Neural cell (in vitro differentiated cells): Measurements from ENCODE around the gene FLOT2. TPM values are rescaled to one million over a fixed set of nuclear protein-coding genes. Genes with fewer than 3 reads are reported as not detected.

Experiments used
- H2AFZ ChIP-seq: fragments of 200-600, 300-800 bp; sonication (generic), shearing (Covaris generic); 2 replicates; pipeline ENCODE4 v1.6.0; 2014; ENCODE audit warnings: low read depth, mild to moderate bottlenecking, antibody characterized with exemption, low read length, moderate library complexity
- H3F3A ChIP-seq: fragments of 200-600 bp; shearing (Covaris generic); 2 replicates; pipeline ENCODE4 v1.6.1; 2016; ENCODE audit warnings: mild to moderate bottlenecking, moderate library complexity, mixed read lengths, antibody characterized with exemption, low read length; ENCODE audit not compliant: insufficient read depth, poor library complexity, severe bottlenecking
- H3K27ac ChIP-seq: fragments of 200-600, 300-800 bp; sonication (generic), shearing (Covaris generic); 2 replicates; pipeline ENCODE4 v1.5.1; 2014; ENCODE audit warnings: mild to moderate bottlenecking, low read length, moderate library complexity
- H3K27me3 ChIP-seq: fragments of 300-800, 200-600 bp; sonication (generic), shearing (Covaris generic); 2 replicates; pipeline ENCODE4 v1.6.0; 2014; ENCODE audit warnings: mild to moderate bottlenecking, low read depth, low read length, moderate library complexity; ENCODE audit not compliant: insufficient read depth
- H3K36me3 ChIP-seq: fragments of 300-800, 200-600 bp; sonication (generic), shearing (Covaris generic); 2 replicates; pipeline ENCODE4 v1.5.1; 2014; ENCODE audit warnings: mild to moderate bottlenecking, antibody characterized with exemption, low read length, moderate library complexity; ENCODE audit not compliant: insufficient read depth
- H3K4me2 ChIP-seq: fragments of 300-800, 200-600 bp; sonication (generic), shearing (Covaris generic); 2 replicates; pipeline ENCODE4 v1.6.0; 2014; ENCODE audit warnings: mild to moderate bottlenecking, low read length
- H3K4me3 ChIP-seq: fragments of 300-800, 200-600 bp; sonication (generic), shearing (Covaris generic); 2 replicates; pipeline ENCODE4 v1.5.1; 2014; ENCODE audit warnings: mild to moderate bottlenecking, low read length, moderate library complexity
- H3K79me2 ChIP-seq: fragments of 200-600 bp; shearing (Covaris generic); replicated peaks from 2 replicates; pipeline ENCODE4 v1.6.0; 2014; ENCODE audit warnings: mild to moderate bottlenecking, low read length, moderate library complexity; ENCODE audit not compliant: insufficient read depth
- H3K9ac ChIP-seq: fragments of 300-800, 200-600 bp; sonication (generic), shearing (Covaris generic); 2 replicates; pipeline ENCODE4 v1.6.1; 2016; ENCODE audit warnings: mild to moderate bottlenecking, low read length, mixed read lengths
- H3K9me2 ChIP-seq: fragments of 200-600 bp; shearing (Covaris generic); 2 replicates; pipeline ENCODE4 v1.6.1; 2016; ENCODE audit warnings: mild to moderate bottlenecking, low read length, mixed read lengths; ENCODE audit not compliant: insufficient read depth
- H3K9me3 ChIP-seq: fragments of 200-600, 300-800 bp; sonication (generic), shearing (Covaris generic); 2 replicates; pipeline ENCODE4 v1.6.1; 2016; ENCODE audit warnings: mild to moderate bottlenecking, mixed run types, low read length, moderate library complexity, mixed read lengths
- H4K20me1 ChIP-seq: fragments of 200-600 bp; shearing (Covaris generic); 2 replicates; pipeline ENCODE4 v1.6.1; 2016; ENCODE audit warnings: mild to moderate bottlenecking, mixed run types; ENCODE audit not compliant: insufficient read depth
- CTCF ChIP-seq: fragments of 450-650 bp; IDR thresholded peaks from 2 replicates; pipeline ENCODE4 v1.5.1; 2014; ENCODE audit warnings: antibody characterized with exemption, mild to moderate bottlenecking, moderate library complexity; ENCODE audit not compliant: poor library complexity, severe bottlenecking
- EP300 ChIP-seq: fragments of 450-650 bp; conservative IDR thresholded peaks from 2 replicates; pipeline ENCODE4 v1.6.1; 2014; ENCODE audit warnings: antibody characterized with exemption, mild to moderate bottlenecking, moderate library complexity; ENCODE audit not compliant: poor library complexity, severe bottlenecking
- EZH2 ChIP-seq: fragments of 200-600, 300-800 bp; shearing (Covaris generic), sonication (generic); IDR thresholded peaks from 2 replicates; pipeline ENCODE4 v1.6.1; 2014; ENCODE audit warnings: antibody characterized with exemption, low read length, borderline replicate concordance, mild to moderate bottlenecking; ENCODE audit not compliant: insufficient read depth, poor library complexity, severe bottlenecking
- MXI1 ChIP-seq: fragments of 450-650 bp; conservative IDR thresholded peaks from 2 replicates; pipeline ENCODE4 v1.6.1; 2014; ENCODE audit warnings: antibody characterized with exemption, mild to moderate bottlenecking; ENCODE audit not compliant: poor library complexity, severe bottlenecking
- POLR2AphosphoS5 ChIP-seq: IDR thresholded peaks from 2 replicates; pipeline ENCODE4 v1.6.1; 2012
- RAD21 ChIP-seq: fragments of 450-650 bp; conservative IDR thresholded peaks from 2 replicates; pipeline ENCODE4 v1.6.1; 2014; ENCODE audit warnings: antibody characterized with exemption, mild to moderate bottlenecking, moderate library complexity
- REST ChIP-seq: IDR thresholded peaks from 2 replicates; pipeline ENCODE4 v1.6.1; 2012; ENCODE audit warnings: borderline replicate concordance
- SMC3 ChIP-seq: fragments of 450-650 bp; conservative IDR thresholded peaks from 2 replicates; pipeline ENCODE4 v1.6.1; 2014; ENCODE audit warnings: antibody characterized with exemption, mild to moderate bottlenecking, moderate library complexity; ENCODE audit not compliant: poor library complexity
- TAF1 ChIP-seq: IDR thresholded peaks from 2 replicates; pipeline ENCODE4 v1.6.1; 2012; ENCODE audit warnings: low read depth
- polyA plus RNA-seq: library from polyadenylated mRNA; depleted of rRNA; stranded (reverse); fragments of >200 nt; gene quantifications from 2 replicates; pipeline ENCODE4 v1.2.3, GENCODE V29; 2014

Gene FLOT2
- polyA plus RNA-seq, 1 donor from 2014 or later = 27.5 TPM

- Histone ChIP-seq H3K36me3 (peaks cover 10% of the 10 kb centered on the region), H4K20me1 (no peaks in the 10 kb centered on the region), H3K4me2 (no peak overlapping the region), H3K27me3 (no peaks in the 10 kb centered on the region), H3K9me2 (no peaks in the 10 kb centered on the region), H3K9me3 (no peaks in the 10 kb centered on the region), H3K4me3 (no peak overlapping the region), H3F3A (no peaks in the 10 kb centered on the region), H3K27ac (no peak overlapping the region), H2AFZ (no peak overlapping the region), H3K79me2 (no peaks in the 10 kb centered on the region), H3K9ac (no peak overlapping the region)
- TF ChIP-seq EZH2 (no peak), POLR2AphosphoS5 (no peak), MXI1 (no peak), SMC3 (no peak), REST (no peak), RAD21 (no peak), EP300 (no peak), TAF1 (no peak), CTCF (no peak)
Observed at GRCh38 chr17:28920201-28920600, 22.7 kb upstream of the FLOT2 start.

- Histone ChIP-seq H3K27me3 (no peaks in the 10 kb centered on the region), H3K79me2 (no peaks in the 10 kb centered on the region), H3K4me2 (no peak overlapping the region), H3K4me3 (no peak overlapping the region), H3K9ac (no peak overlapping the region), H2AFZ (no peak overlapping the region), H3K36me3 (peaks cover 11% of the 10 kb centered on the region), H4K20me1 (no peaks in the 10 kb centered on the region), H3F3A (no peaks in the 10 kb centered on the region), H3K27ac (no peak overlapping the region), H3K9me2 (no peaks in the 10 kb centered on the region), H3K9me3 (no peaks in the 10 kb centered on the region)
- TF ChIP-seq REST = no peak
- no peak for TF ChIP-seq MXI1
- TF ChIP-seq TAF1 = no peak
- TF ChIP-seq EZH2 = no peak
- TF ChIP-seq EP300 = no peak
- TF ChIP-seq POLR2AphosphoS5 = no peak
- no peak for TF ChIP-seq SMC3
- no peak for TF ChIP-seq CTCF
Observed at GRCh38 chr17:28918295-28918694, 20.8 kb upstream of the FLOT2 start.
